Ascending aorta (tissue), 2 donors: ENCODE measurements around the gene GPR63. TPM values are rescaled to one million over a fixed set of nuclear protein-coding genes. Genes with fewer than 3 reads are reported as not detected.

ENCODE experiments used
- DNase-seq, 2 donors: peaks; one replicate each; pipeline ENCODE4 v3.0.0-alpha.2; 2019; ENCODE audit warnings: low spot score in 2 of 2
- H3K27ac ChIP-seq, 2 donors: fragments of 200-600 bp; sonication (generic); one replicate each; pipeline ENCODE4 v1.5.1; 2016 to 2017; ENCODE audit warnings: mild to moderate bottlenecking in 1 of 2
- H3K27me3 ChIP-seq: fragments of 200-600 bp; sonication (generic); one replicate; pipeline ENCODE4 v1.5.1; 2017
- H3K36me3 ChIP-seq, 2 donors: fragments of 200-600 bp; sonication (generic); one replicate each; pipeline ENCODE4 v1.5.1; 2016
- H3K4me1 ChIP-seq, 2 donors: fragments of 200-600 bp; sonication (generic); one replicate each; pipeline ENCODE4 v1.5.1; 2016 to 2017; ENCODE audit warnings: mild to moderate bottlenecking in 1 of 2
- H3K4me3 ChIP-seq, 2 donors: fragments of 200-600 bp; sonication (generic); one replicate each; pipeline ENCODE4 v1.5.1; 2016 to 2017; ENCODE audit warnings: mild to moderate bottlenecking in 1 of 2
- H3K9me3 ChIP-seq, 2 donors: fragments of 200-600 bp; sonication (generic); one replicate each; pipeline ENCODE4 v1.5.1; 2016
- intact Hi-C: fragments of 100-400 bp; cut with DNase I; formaldehyde crosslinking; loops from one replicate; pipeline ENCODE4 v1.15.1; 2023
- total RNA-seq: library from RNA; depleted of rRNA; stranded (reverse); fragments of >200 nt; gene quantifications from one replicate; pipeline ENCODE4 v1.1.0, GENCODE V29; 2016
- TF ChIP-seq, protein P1 (sequence below), 3 experiments: fragments of 200-600 bp in 2 of 3; fragments of 450-650 bp in 1 of 3; sonication (generic) in 2 of 3; IDR thresholded peaks; one replicate each; pipeline ENCODE4 v1.5.1; 2016 to 2019; ENCODE audit warnings: antibody characterized with exemption in 3 of 3, mild to moderate bottlenecking in 1 of 3, moderate library complexity in 1 of 3

The GPR63 gene
- total RNA-seq, 1 donor from 2014 or later, result 0.85 TPM

DNA sequence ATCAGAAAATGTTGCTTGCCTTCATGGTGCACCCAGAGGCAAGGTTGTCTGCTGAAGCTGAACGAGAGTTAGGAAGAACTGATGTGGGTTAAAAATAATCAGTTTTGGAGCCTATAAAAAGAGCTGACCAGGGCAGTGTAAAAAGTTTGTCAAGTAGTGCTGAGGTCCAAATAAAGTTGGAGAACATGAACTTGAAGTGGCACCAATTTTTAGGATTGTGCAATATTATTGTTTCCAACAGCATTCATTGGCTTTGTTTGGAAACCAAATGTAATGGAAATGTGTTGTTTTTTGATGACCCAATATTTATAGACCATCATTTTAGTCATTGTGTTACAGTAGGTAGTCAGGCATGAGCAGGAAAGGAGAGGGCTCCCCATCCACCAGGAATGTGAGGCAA is 55.7 kb downstream of the GPR63 start:
- H3K27ac ChIP-seq, result no peak overlapping the region
- TF ChIP-seq, protein P1, sequence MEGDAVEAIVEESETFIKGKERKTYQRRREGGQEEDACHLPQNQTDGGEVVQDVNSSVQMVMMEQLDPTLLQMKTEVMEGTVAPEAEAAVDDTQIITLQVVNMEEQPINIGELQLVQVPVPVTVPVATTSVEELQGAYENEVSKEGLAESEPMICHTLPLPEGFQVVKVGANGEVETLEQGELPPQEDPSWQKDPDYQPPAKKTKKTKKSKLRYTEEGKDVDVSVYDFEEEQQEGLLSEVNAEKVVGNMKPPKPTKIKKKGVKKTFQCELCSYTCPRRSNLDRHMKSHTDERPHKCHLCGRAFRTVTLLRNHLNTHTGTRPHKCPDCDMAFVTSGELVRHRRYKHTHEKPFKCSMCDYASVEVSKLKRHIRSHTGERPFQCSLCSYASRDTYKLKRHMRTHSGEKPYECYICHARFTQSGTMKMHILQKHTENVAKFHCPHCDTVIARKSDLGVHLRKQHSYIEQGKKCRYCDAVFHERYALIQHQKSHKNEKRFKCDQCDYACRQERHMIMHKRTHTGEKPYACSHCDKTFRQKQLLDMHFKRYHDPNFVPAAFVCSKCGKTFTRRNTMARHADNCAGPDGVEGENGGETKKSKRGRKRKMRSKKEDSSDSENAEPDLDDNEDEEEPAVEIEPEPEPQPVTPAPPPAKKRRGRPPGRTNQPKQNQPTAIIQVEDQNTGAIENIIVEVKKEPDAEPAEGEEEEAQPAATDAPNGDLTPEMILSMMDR (IDR thresholded peaks at IDR 0.05), result no peak
- DNase-seq, result no peak
- H3K4me1 ChIP-seq, result no peaks in the 10 kb centered on the region
- H3K9me3 ChIP-seq, result no peaks in the 10 kb centered on the region
- no peaks in the 10 kb centered on the region for H3K27me3 ChIP-seq
- intact Hi-C loops, result no loop called here
- no peaks in the 10 kb centered on the region for H3K36me3 ChIP-seq
- no peak overlapping the region for H3K4me3 ChIP-seq

- no peaks in the 10 kb centered on the region for H3K4me1 ChIP-seq
- intact Hi-C loops, result no loop called here
- no peak overlapping the region for H3K27ac ChIP-seq
- no peaks in the 10 kb centered on the region for H3K36me3 ChIP-seq
- H3K4me3 ChIP-seq, result no peak overlapping the region
- H3K27me3 ChIP-seq, result no peaks in the 10 kb centered on the region
- no peak for DNase-seq
- no peaks in the 10 kb centered on the region for H3K9me3 ChIP-seq
- TF ChIP-seq, protein P1 (IDR thresholded peaks at IDR 0.05), result no peak
These were observed 60.2 kb downstream of the GPR63 start for GRCh38 chr6:96777113-96777512.

GRCh38 chr6:96775727-96776400 is 61.4 kb downstream of the GPR63 start:
- H3K4me1 ChIP-seq, result no peaks in the 10 kb centered on the region
- intact Hi-C loops, result no loop called here
- DNase-seq, result no peak
- H3K27me3 ChIP-seq, result no peaks in the 10 kb centered on the region
- H3K36me3 ChIP-seq, result no peaks in the 10 kb centered on the region
- TF ChIP-seq, protein P1 (IDR thresholded peaks at IDR 0.05), result no peak
- H3K4me3 ChIP-seq, result no peak overlapping the region
- H3K9me3 ChIP-seq, result no peaks in the 10 kb centered on the region
- no peak overlapping the region for H3K27ac ChIP-seq

DNA sequence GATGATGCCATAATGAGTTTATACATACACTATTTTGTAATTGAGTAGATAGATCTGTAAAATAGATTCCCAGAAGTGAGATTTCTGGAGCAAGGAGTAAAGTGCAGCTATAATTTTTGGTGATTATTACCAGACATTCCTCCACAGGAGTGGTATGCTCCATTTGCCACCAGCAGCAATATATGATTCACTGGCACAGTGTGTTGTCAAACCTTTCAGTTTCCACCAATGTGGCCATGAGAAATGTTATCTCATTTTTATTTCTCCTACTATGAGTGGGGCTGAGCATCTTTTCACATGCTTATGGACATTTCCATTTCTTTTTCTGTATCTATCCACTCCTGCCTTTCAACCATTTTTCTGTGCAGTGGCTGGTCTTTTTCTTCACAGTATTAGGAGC is 70.5 kb downstream of the GPR63 start:
- intact Hi-C loops, result no loop called here
- no peak for DNase-seq
- Histone ChIP-seq H3K9me3 (no peaks in the 10 kb centered on the region), H3K27ac (no peak overlapping the region), H3K4me1 (no peaks in the 10 kb centered on the region), H3K27me3 (no peaks in the 10 kb centered on the region), H3K36me3 (no peaks in the 10 kb centered on the region), H3K4me3 (no peak overlapping the region)
- TF ChIP-seq, protein P1 (IDR thresholded peaks at IDR 0.05), result no peak

DNA sequence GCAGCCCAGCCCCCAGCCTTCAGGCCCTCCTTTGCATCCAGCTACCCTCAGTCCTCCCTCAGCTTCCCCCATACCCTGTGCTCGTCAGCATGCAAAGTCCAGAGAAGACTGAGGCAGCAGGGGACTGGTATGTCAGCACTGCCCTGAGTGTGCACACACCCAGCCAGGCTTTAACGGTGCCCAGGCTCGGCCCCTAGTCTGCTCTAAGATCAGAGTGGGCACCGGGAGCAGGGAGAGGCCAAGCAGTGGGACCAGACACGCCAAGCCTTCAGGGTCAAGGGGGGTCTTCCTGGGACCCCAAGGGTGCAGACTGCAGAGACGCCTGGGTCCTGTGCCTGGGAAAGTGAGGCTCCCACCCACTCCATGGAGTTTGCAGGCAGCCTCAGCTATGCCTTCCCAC is 74.7 kb downstream of the GPR63 start:
- intact Hi-C loops, result loop anchor here (5.0 kb wide), 1 partner anchor 135 kb away; no protein-coding TSS in a partner anchor
- DNase-seq, result no peak

More for the DNA sequence above, 74.7 kb downstream of the GPR63 start:
- Histone ChIP-seq H3K4me3 (no peak overlapping the region), H3K4me1 (no peaks in the 10 kb centered on the region), H3K27ac (no peak overlapping the region), H3K36me3 (no peaks in the 10 kb centered on the region), H3K27me3 (no peaks in the 10 kb centered on the region), H3K9me3 (no peaks in the 10 kb centered on the region)
- TF ChIP-seq, protein P1 (IDR thresholded peaks at IDR 0.05), result no peak
